Stimulated activated CD4-positive, alpha-beta T cell treated with anti-CD3 and anti-CD28 coated beads, TNF-alpha, amount 100 ng/mL, for 48 hours (primary cell): ENCODE data around the gene SLC30A1.

Experiments
- DNase-seq, 3 donors: peaks; one replicate each; pipeline ENCODE4 v3.0.0-alpha.2; 2020; ENCODE audit warnings: low read depth in 3 of 3

Gene SLC30A1

DNA sequence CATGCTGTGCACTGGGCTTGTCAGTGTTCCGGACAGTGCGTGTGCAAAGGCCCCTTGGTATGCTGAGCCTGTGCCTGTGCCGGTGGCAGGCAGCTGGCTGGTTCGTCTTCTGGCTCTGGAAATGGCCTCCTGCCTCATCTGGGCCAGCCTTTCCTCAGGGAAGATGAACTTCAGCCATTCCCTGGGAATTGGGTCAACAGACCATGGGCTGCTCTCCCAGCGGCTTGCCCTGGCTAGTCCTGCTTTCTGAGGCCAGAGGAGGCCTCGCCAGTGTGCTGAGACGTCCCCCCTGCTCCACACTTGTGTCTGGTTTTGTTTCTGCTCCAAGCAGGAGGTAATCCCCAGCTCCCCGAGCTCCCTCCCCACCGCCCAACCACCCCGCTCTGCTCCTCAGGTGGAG is 54.4 kb downstream of the SLC30A1 start:
- no peak for DNase-seq

DNA sequence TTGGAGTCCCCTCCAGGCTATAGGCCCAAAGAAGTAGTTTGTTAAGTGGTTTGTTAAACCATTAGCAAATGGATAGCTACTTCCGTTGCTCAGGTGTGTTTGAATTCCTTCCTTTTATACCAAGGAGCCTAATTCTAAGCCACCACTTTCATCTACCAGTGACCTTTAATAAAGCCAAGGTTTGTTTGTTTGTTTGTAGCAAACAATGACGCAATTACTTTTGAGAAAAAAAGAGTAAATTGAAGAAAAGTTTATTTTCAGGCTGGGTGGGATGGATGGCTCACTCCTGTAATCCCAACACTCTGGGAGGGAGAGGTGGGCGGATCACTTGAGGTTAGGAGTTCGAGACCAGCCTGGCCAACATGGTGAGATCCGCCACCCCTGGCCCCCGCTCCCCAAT is 56.2 kb downstream of the SLC30A1 start:
- DNase-seq, result no peak
